GM19043 (cell line): ENCODE measurements around the gene MOV10L1.
"Not testable (repeated sequence)": the region's sequence is repeated elsewhere in the genome, so short reads cannot be mapped to it uniquely, and the experiment has no call there.

Source experiments
- ATAC-seq: cut with Tn5 transposase; IDR thresholded peaks from one replicate; pipeline ENCODE4 v1.9.1; 2021; ENCODE audit warnings: low read depth; ENCODE audit not compliant: unreplicated experiment

Gene MOV10L1

DNA sequence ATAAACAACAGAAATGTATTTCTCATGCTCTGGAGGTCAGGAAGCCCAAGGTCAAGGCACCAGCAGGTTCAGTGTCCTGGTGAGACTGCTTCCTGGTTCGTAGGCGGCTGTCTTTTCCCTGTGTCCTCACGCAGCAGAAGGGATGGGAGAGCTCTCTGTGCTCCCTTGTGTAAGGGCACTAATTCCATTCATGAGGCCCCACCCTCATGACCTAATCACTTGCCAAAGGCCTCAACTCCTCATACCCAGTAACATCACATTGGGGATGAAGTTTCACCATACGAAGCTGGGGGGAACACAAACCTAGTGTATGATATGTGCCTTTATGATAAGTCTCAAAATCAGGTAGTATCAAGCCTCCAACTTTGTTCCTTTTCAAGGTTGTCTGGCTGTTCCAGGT, 42.1 kb downstream of the MOV10L1 start:
- no peak for ATAC-seq

DNA sequence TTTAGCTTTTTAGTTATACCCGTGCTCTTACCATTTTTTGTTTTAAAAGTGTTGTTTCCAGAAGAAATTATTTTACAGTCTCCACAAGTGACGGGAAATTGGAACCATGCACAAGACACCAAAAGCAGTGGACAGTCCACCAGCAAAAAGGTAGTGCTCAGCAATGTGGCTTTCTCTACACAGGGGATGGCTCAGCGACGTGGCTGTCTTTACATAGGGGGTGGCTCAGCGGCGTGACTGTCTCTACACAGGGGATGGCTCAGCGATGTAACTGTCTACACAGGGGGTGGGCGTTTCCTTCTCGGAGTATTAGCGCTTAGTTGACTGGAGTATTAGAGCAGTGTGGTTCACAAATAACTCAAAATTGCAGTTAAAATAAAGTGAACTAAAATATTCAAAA, 44.7 kb downstream of the MOV10L1 start:
- no peak for ATAC-seq

DNA sequence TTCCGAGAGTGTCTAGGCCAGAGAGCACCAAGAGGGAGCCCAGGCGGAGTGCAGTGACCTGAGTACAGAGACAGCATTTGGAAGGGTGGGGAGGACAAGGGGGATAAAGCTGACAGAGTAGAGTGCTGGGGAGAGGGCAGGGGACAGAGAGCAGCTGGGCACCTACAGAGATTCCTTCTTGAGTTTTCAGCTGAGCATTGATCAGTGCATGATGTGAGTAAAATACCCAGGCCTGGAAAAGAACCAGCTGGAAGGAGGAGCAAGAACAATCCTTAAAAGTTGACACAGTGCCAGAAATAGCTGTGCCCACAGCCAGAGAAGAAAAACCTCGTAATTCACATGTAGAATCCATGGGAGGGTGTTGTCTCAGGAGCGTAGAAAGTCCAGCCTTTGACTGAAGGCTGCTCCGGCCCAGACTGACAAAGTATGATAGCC, 46.8 kb downstream of the MOV10L1 start:
- ATAC-seq: no peak

DNA sequence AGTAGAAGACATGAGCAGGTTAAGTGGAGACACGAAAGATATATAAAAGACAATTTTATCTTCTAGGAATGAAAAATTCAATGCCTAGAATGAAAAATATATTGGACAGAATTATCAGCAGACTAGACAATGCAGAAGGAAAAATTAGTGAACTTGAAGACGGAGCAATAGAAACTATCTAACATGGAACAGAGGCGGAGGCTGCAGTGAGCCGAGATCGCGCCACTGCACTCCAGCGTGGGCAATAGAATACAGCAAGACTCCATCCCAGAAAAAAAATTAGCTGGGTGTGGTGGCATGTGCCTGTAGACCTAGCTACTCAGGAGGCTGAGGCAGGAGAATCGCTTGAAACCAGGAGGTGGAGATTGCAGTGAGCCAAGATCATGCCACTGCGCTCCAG, 47.5 kb downstream of the MOV10L1 start:
- not testable (repeated sequence) for ATAC-seq

DNA sequence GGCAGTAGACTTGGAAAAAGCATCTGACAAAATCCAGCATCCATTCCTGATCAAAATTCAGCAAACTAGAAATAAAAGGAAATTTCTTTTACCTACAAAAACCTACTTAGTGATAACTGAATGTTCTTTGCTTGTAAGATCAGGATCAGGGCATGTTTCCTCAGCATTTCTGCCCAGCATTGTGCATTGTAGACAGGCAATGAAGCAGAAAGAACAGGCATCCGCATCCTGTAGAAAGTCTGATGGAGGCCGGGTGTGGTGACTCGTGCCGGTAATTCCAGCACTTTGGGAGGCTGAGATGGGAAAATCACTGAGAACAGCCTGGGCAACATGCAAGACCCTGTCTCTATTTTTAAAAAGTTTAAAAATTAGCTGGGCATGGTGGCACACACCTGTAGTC, 48.2 kb downstream of the MOV10L1 start:
- no peak for ATAC-seq

DNA sequence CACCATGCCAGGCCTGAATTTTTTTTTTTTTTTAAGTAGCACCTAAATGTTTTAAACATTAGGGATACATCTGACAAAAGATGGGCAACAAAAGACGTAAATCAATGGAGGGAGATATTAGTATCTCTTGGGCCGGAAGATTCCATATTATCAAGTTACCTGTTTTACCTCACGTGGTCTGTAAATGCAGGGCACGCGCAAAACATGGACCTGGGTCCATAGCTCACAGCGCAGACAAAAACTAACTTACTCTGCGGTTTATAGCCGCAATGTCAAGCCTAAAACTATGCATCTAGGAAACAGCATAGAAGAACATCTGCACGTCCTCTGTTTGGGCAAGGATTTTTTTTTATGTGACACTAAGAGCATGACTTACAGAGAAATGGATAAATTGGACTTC, 49.2 kb downstream of the MOV10L1 start:
- no peak for ATAC-seq

DNA sequence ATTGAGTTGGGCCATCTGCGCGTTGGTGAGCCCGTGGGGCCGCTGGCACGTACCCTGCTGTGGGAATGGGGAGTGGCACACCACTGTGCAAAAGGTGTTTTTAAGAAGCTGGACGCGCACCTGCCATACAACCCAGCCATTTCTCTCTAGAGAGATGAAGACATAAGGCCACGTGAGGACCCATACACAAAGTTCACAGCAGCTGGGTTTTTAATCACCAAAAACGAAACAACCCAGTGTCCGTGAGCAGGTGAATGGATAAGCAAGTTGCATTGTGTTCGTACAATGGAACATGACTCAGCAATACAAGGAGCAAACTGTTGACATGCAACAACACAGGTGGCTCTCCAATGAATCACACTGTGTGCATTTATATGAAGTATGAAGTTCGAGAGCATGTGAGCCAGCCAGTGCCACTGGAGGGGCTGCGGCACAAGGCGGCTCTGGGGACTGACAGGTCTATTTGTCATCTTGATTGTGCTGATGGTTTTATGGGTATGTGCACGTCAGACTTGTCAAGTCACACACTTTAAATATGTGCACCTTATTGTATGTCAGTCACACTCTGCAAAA, 50.1 kb downstream of the MOV10L1 start:
- ATAC-seq: no peak

DNA sequence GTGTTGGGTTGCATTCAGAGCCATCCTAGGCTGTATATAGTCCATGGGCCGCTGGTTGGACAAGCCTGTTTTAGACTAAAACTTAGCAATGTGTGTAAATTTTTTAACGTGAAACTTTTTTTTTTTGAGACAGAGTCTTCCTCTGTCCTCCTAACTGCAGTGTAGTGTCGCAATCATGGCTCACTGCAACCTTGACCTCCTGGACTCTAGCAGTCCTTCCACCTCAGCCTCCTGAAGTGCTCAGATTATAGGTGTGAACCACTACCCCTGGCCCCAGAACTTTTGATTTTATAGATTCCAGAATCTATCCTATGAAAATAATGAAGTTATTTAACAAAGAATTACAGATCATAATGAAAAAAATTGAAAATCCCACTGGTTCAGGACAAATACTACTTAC, 50.8 kb downstream of the MOV10L1 start:
- ATAC-seq: no peak

DNA sequence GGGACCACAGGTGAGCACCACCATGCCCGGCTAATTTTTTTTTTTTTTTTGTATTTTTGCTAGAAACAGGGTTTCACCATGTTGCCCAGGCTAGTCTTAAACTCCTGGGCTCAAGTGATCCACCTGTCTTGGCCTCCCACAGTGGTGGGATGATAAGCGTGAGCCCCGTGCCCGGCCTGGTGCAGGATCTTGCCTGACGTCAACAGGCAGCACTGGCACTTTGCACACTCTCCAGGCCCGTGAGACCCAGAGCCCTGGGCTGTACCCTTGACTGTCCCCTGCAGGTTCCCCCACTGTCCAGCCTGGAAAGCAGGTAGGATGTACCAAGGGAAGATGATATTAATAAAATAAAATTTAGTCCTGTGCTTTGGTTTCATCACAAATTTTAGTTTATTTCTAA, 51.7 kb downstream of the MOV10L1 start:
- ATAC-seq: no peak

DNA sequence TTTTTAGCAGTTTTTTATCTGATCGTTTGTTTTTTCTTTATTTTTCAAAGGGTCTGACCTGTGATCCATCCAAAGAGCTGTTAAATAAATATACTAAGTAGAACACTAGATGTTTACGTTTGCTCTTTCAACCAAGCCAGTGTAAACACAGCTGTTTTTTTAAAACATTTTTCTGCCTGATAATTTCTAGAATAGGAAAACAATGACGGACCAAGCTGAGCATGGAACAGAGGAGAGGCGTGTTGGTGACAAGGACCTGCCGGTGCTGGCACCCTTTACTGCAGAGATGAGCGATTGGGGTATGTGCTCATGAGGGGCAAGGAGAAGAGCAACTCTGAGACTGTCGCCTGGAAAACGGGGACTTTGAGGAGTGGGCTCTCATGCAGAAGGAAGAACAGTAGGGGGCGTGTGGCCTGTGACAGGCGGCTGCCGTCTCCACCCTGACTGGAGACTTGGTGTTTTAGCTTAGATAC, 52.1 kb downstream of the MOV10L1 start:
- no peak for ATAC-seq

DNA sequence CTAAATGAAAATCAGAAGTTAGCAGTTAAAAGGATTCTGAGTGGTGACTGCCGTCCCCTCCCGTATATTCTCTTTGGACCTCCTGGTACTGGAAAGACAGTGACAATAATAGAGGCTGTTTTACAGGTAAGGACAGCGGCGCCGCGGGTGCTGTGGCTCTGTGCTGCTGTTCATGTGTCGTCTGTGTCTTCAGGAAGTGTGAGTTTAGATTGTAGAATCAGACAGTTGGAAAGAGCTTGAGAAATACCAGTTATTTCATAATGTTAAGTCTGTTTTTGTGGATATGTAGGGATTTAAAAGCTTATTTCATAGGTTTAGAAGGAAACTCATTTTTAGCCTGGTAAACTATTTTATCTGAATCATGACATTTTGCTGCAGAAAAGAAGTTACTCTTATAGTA, 53.3 kb downstream of the MOV10L1 start:
- ATAC-seq: no peak

DNA sequence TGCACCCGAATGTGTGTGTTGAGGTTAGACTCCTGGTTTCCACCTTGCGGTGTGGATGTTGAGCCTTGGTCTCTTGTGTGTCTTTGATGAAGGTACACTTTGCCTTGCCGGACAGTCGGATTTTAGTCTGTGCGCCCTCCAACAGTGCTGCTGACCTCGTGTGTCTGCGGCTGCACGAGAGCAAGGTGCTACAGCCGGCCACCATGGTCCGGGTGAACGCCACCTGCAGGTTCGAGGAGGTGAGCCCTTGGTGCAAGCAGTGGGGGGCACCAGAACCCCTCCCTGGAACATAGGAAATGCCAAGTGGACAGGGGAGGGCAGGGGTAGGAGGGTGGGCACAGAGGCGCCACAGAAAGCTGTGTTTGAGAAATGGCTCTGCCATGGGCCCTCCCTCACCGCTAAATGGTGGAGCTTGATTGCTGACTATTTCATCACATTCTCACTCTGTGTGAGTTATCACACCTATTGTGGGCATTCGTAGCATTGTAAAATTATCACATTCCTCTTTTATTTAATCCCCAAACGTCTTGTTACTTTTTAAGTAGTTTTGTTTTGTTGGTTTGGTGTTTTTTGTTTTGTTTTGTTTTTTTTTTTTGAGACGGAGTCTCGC, 54.3 kb downstream of the MOV10L1 start:
- no peak for ATAC-seq

DNA sequence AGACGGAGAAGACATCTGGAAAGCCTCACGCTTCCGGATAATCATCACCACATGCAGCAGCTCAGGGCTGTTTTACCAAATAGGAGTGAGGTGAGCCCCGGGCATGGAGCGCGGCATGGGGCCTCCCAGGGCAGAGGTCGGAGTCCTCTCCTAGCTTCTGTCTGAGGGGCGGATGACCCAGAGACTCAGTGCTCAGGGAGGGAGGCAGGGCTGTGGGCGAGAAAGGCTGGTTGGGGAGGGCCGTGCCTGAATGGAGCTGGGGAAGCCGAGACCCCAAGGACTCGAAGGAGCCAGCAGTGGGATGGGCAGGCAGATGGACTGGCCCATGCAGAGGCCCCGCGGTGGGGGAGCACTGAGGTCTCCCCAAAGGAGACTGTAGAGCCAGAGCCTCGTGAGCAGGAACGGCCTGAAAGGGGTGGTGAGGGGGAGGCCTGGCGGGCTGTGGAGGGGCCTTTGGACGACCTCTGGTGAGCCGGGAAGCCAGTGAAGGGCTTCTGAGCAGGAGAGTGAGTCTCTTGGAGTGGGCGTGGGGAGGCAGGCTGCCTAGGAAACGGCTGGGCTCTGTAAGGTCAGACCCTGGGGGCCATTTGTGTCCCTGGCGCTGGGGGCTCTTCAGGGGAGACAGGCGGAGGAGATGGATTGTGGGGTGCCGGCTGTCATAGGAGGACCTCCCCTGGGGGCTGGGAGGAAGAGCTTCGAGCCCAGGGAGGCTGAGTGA, 56.1 kb downstream of the MOV10L1 start:
- ATAC-seq: no peak

DNA sequence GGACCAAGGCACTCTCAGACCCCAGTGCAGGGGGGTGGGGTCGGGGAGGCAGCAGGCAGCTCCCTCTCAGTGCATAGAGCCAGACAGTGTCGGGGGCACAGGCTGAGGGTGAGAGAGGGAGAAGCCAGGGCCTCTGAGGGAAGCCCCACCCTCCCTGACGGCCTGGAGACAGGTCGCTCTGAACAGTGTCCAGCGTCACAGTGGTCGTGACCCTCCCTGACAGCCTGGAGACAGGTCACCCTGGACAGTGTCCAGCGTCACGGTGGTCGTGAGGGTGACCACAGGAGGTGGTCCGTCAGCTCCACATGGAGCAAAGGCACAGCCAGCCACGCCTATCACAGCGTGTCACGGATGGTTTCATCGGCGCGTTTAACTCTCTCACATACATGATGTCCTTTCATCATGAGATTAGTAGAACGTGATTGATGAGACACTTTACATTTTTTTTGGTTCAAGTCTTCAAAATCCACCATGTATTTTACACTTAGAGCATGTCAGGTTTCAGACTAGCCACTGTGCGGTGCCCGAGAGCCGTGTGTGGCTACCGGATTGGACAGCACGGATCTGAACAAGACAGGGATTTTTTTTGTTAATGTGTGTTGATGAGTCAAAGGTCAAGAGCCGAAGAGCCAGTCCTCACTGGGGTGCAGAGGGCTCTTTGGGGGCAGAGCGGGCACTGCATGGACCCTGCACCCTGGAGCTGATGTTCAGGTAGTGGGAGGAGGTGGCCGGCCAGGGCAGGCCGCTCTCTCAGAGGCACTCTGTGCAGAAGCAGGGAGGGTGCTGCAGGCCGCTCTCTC, 56.8 kb downstream of the MOV10L1 start:
- ATAC-seq: no peak

DNA sequence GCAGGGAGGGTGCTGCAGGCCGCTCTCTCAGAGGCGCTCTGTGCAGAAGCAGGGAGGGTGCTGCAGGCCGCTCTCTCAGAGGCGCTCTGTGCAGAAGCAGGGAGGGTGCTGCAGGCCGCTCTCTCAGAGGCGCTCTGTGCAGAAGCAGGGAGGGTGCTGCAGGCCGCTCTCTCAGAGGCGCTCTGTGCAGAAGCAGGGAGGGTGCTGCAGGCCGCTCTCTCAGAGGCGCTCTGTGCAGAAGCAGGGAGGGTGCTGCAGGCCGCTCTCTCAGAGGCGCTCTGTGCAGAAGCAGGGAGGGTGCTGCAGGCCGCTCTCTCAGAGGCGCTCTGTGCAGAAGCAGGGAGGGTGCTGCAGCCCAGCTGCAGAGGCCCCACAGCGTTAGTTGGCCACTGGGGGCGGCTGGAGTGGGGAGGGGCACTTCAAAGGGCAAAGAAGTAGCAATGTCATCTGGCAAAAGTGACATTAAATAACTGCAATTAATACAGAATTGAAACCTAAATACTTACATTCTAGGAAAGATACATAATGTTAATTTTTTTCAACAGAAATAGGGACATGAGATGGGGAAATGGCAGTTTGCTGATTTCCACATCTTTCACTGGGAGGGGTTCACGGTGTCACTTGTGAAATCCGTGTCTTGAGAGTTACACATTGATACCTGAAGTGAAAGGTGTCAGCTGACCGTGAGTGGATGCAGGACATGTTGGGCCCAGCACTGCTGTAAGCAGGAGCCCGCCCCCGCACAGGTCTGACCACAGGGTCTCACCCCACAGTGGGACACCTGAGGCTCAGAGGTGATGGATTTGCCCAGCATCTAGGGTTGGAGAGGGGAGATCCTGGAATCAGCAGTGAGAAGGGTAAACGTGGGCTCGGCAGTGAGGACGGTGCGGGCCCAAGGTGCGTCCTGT, 57.7 kb downstream of the MOV10L1 start:
- ATAC-seq: not testable (repeated sequence)

DNA sequence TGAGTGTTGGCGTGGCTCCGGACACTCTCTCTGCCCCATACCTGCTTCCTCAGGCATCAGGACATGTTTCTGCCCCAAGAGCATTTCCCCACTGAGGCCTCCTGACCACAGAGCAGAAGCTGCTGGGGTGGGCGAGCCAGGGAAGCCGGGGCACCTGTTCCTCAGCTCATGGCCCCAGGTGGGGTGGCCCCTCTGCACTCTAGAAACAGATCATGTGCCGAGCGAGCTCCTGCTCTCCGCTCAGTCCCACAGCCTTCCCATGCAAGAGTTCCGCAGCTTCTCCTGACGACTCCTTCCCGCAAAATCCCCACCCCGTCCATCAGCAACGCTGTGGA, 58.3 kb downstream of the MOV10L1 start:
- ATAC-seq: no peak

DNA sequence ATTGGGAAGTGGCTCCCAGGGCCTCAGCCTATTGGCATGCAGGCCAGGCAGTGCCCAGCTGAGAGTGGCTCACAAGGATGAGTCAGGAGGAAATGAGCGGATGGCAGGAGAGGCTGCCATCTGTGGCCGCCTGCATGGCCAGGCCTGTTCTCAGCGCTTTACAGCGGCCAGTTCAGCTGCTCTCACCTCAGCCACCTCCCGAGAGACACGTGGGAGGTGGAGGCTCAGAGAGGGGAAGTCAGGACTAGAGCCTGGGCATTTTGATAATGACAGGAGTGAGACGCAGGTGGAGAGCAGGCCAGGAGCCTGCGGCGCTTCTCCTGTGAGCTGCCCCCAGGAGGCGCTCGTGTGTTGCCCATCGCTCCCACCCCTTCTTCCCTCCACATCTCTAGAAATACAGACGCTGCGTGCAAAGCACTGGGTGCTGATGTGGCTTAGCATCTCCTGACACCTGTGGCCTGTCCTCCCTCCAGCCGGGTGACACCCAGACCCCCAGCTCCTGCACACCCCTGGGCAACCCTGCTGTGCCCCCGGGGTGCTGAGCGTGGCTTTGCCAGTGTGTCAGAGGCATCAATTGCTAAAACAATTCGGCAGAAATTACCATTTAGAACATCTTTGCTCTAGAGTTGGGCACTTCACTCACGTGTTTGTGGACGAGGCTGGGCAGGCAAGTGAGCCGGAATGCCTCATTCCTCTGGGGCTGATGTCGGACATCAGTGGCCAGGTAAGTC, 59.4 kb downstream of the MOV10L1 start:
- no peak for ATAC-seq

DNA sequence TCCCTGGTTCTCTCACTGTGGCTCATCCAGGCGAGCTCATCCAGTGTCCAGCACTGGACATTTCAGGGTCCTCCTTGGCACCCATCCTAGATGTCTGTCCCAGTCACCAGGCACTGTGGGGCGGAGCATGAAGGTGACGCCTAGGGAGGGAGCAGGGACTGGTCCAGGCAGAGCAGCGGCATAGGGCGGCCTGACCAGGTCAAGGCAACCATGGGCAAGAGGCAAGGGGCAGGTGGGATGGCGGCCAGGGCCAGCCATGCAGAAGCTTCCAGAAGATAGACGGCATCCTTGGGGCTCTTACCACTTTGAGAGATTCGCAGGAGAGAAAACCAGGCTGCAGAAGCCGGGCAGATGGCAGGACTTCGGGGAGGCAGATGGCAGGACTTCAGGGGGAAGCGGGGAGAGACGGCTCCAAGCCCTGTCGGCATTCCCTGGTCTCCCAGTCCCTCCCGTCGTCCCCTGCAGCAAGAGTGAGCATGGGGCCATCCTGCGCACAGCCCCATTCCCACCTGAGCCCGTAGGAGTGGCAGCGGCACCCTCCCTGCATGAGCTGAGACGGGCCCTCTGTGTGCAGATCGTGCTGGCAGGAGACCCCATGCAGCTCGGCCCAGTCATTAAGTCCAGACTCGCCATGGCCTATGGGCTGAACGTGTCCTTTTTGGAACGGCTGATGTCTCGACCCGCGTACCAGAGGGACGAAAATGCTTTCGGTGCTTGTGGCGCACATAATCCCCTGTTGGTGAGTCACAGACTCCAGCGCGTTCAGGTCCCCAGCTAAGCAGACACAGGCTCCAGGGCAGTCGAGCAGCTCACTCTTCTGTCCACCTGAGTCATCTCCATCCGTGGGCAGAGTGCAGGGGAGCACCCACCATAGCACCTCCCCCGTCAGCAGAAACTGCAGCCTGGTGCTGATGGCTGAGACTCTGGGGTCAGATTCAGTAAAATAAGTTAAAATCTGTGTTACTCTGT, 60.6 kb downstream of the MOV10L1 start:
- no peak for ATAC-seq
